OCI-LY1 (cell line): ENCODE data around the gene CARD6.
"Not testable (repeated sequence)": the region's sequence is repeated elsewhere in the genome, so short reads cannot be mapped to it uniquely, and the experiment has no call there.

Experiments
- H2AFZ ChIP-seq: fragments of 200-600 bp; sonication (generic), shearing (Covaris generic); 2 replicates; pipeline ENCODE4 v1.6.0; 2014; ENCODE audit warnings: antibody characterized with exemption, mild to moderate bottlenecking, low read length
- H3F3A ChIP-seq: fragments of 200-600 bp; sonication (generic), shearing (Covaris generic); 2 replicates; pipeline ENCODE4 v1.6.0; 2014; ENCODE audit warnings: mild to moderate bottlenecking, antibody characterized with exemption, low read length, moderate library complexity; ENCODE audit not compliant: insufficient read depth
- H3K27ac ChIP-seq: fragments of 200-600 bp; sonication (generic); 2 replicates; pipeline ENCODE4 v1.5.1; 2014; ENCODE audit warnings: low read length, mixed run types, mild to moderate bottlenecking, low read depth; ENCODE audit not compliant: poor library complexity, severe bottlenecking
- H3K27me3 ChIP-seq: fragments of 200-600 bp; sonication (generic); 2 replicates; pipeline ENCODE4 v1.6.0; 2014; ENCODE audit warnings: antibody characterized with exemption, mild to moderate bottlenecking, low read length, moderate library complexity; ENCODE audit not compliant: insufficient read depth
- H3K36me3 ChIP-seq: fragments of 200-600 bp; sonication (generic); 2 replicates; pipeline ENCODE4 v1.6.1; 2014; ENCODE audit warnings: mild to moderate bottlenecking, antibody characterized with exemption, low read length, moderate library complexity, mixed read lengths; ENCODE audit not compliant: insufficient read depth
- H3K4me1 ChIP-seq: fragments of 200-600 bp; sonication (generic); 2 replicates; pipeline ENCODE4 v1.5.1; 2014; ENCODE audit warnings: mild to moderate bottlenecking, low read length, moderate library complexity; ENCODE audit not compliant: insufficient read depth, severe bottlenecking
- H3K4me2 ChIP-seq: fragments of 200-600 bp; sonication (generic), shearing (Covaris generic); 2 replicates; pipeline ENCODE4 v1.6.1; 2014; ENCODE audit warnings: low read length
- H3K4me3 ChIP-seq: fragments of 200-600 bp; sonication (generic); 2 replicates; pipeline ENCODE4 v1.5.1; 2014; ENCODE audit warnings: low read length, low read depth, mild to moderate bottlenecking, mixed read lengths; ENCODE audit not compliant: poor library complexity, severe bottlenecking
- H3K79me2 ChIP-seq: fragments of 200-600 bp; shearing (Covaris generic); 2 replicates; pipeline ENCODE4 v1.6.1; 2016; ENCODE audit warnings: mixed run types, low read length, mixed read lengths; ENCODE audit not compliant: insufficient read depth
- H3K9ac ChIP-seq: fragments of 200-600 bp; sonication (generic), shearing (Covaris generic); 2 replicates; pipeline ENCODE4 v1.6.1; 2014; ENCODE audit warnings: mild to moderate bottlenecking, low read length, mixed read lengths
- H3K9me2 ChIP-seq: fragments of 200-600 bp; sonication (generic), shearing (Covaris generic); 2 replicates; pipeline ENCODE4 v1.6.1; 2014; ENCODE audit warnings: low read depth, mild to moderate bottlenecking, low read length, mixed read lengths
- H3K9me3 ChIP-seq: fragments of 200-600 bp; shearing (Covaris generic); 2 replicates; pipeline ENCODE4 v1.6.1; 2014; ENCODE audit warnings: low read length, mixed read lengths
- H4K20me1 ChIP-seq: fragments of 200-600 bp; sonication (generic), shearing (Covaris generic); 2 replicates; pipeline ENCODE4 v1.6.0; 2016; ENCODE audit warnings: mild to moderate bottlenecking, low read length; ENCODE audit not compliant: insufficient read depth
- EZH2 ChIP-seq: fragments of 200-600 bp; sonication (generic), shearing (Covaris generic); IDR thresholded peaks from 2 replicates; pipeline ENCODE4 v1.8.0; 2017; ENCODE audit warnings: borderline replicate concordance, mixed run types, mild to moderate bottlenecking, antibody characterized with exemption, low read length, moderate library complexity, mixed read lengths
- TF ChIP-seq, protein P1 (sequence below): fragments of 200-600 bp; sonication (generic), shearing (Covaris generic); IDR thresholded peaks from 2 replicates; pipeline ENCODE4 v1.5.1; 2017; ENCODE audit warnings: mild to moderate bottlenecking, antibody characterized with exemption, low read length, moderate library complexity, mixed read lengths

Gene CARD6, protein sequence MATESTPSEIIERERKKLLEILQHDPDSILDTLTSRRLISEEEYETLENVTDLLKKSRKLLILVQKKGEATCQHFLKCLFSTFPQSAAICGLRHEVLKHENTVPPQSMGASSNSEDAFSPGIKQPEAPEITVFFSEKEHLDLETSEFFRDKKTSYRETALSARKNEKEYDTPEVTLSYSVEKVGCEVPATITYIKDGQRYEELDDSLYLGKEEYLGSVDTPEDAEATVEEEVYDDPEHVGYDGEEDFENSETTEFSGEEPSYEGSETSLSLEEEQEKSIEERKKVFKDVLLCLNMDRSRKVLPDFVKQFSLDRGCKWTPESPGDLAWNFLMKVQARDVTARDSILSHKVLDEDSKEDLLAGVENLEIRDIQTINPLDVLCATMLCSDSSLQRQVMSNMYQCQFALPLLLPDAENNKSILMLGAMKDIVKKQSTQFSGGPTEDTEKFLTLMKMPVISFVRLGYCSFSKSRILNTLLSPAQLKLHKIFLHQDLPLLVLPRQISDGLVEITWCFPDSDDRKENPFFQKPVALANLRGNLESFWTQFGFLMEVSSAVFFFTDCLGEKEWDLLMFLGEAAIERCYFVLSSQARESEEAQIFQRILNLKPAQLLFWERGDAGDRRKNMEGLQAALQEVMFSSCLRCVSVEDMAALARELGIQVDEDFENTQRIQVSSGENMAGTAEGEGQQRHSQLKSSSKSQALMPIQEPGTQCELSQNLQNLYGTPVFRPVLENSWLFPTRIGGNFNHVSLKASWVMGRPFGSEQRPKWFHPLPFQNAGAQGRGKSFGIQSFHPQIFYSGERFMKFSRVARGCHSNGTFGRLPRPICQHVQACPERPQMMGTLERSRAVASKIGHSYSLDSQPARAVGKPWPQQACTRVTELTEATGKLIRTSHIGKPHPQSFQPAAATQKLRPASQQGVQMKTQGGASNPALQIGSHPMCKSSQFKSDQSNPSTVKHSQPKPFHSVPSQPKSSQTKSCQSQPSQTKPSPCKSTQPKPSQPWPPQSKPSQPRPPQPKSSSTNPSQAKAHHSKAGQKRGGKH

DNA sequence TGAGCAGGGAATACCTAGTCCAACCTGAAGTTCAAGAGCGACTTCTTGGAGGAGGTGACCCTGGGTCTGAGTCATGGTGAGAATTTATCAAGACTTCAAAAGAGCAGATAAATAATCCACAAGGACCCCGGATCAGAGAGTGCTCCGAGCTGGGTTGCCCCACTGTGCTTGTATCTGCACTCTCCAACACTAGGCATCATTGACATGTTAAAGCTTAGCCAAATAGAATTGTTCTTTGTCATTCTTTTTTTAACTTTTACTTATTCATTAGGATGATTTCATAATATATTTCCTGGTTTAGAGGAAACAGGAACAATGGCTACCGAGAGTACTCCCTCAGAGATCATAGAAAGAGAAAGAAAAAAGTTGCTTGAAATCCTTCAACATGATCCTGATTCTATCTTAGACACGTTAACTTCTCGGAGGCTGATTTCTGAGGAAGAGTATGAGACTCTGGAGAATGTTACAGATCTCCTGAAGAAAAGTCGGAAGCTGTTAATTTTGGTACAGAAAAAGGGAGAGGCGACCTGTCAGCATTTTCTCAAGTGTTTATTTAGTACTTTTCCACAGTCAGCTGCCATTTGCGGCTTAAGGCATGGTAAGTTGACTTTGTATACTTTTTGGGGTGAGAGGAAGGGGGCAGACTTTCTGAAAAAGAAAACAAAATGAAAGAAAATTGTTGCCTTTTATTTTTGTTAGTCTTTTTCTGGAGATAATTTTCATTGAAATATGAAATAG, at the start of gene CARD6:
CARD6 (plus strand) TSS at position 300 of the 738 bp plus-strand sequence; CDS start at position 316, 16 bp downstream.
- Histone ChIP-seq H3K27ac (no peak within 1 kb of the TSS), H3K9me2 (no peaks in the 10 kb centered on the region), H3K4me2 (peak within 1 kb of the TSS; percentile 36), H3K4me3 (peak within 1 kb of the TSS; percentile 31), H3K36me3 (no peaks in the 10 kb centered on the region), H3K4me1 (peaks cover 12% of the 10 kb centered on the region), H3F3A (no peaks in the 10 kb centered on the region), H3K79me2 (no peaks in the 10 kb centered on the region), H3K9ac (peak within 1 kb of the TSS; percentile 38), H3K9me3 (no peaks in the 10 kb centered on the region), H4K20me1 (no peaks in the 10 kb centered on the region), H3K27me3 (no peaks in the 10 kb centered on the region), H2AFZ (peak within 1 kb of the TSS; percentile 66; the same call in 1 of the 2 replicates)
- TF ChIP-seq, protein P1, sequence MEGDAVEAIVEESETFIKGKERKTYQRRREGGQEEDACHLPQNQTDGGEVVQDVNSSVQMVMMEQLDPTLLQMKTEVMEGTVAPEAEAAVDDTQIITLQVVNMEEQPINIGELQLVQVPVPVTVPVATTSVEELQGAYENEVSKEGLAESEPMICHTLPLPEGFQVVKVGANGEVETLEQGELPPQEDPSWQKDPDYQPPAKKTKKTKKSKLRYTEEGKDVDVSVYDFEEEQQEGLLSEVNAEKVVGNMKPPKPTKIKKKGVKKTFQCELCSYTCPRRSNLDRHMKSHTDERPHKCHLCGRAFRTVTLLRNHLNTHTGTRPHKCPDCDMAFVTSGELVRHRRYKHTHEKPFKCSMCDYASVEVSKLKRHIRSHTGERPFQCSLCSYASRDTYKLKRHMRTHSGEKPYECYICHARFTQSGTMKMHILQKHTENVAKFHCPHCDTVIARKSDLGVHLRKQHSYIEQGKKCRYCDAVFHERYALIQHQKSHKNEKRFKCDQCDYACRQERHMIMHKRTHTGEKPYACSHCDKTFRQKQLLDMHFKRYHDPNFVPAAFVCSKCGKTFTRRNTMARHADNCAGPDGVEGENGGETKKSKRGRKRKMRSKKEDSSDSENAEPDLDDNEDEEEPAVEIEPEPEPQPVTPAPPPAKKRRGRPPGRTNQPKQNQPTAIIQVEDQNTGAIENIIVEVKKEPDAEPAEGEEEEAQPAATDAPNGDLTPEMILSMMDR, result no peak
- TF ChIP-seq EZH2, result no peak

DNA sequence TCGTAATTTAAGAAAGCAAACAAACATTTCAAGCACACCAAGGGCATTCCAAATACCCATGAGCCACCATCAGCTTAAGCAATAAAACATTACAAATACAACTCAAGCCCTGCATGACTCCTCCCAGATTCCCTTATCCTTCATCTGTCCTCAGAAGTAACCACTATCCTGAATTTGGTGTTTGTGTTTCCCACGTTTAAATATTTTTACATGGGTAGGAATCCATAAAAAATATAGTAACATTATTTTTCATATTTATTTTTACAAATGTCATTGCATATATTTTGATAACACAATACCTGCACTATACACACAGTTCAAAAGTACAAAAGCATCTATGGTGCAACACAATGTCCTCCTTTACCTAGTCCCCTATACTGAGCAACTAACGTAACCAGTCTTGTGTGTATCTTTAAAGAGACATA, 49.4 kb upstream of the CARD6 start:
- Histone ChIP-seq H3K9ac (no peak overlapping the region), H3K4me2 (no peak overlapping the region), H3K27me3 (no peaks in the 10 kb centered on the region), H3K36me3 (peaks cover 21% of the 10 kb centered on the region), H4K20me1 (0 out of 2 replicates have a peak, but pooled peaks cover 3% of the 10 kb centered on the region), H3K27ac (no peak overlapping the region), H3K4me3 (no peak overlapping the region), H3K9me3 (peaks cover 13% of the 10 kb centered on the region; the same call in 1 of the 2 replicates), H2AFZ (no peak overlapping the region), H3K9me2 (no peaks in the 10 kb centered on the region), H3K4me1 (peaks cover 18% of the 10 kb centered on the region), H3F3A (no peaks in the 10 kb centered on the region), H3K79me2 (peaks cover 94% of the 10 kb centered on the region)
- no peak for TF ChIP-seq EZH2
- TF ChIP-seq, protein P1, result no peak

DNA sequence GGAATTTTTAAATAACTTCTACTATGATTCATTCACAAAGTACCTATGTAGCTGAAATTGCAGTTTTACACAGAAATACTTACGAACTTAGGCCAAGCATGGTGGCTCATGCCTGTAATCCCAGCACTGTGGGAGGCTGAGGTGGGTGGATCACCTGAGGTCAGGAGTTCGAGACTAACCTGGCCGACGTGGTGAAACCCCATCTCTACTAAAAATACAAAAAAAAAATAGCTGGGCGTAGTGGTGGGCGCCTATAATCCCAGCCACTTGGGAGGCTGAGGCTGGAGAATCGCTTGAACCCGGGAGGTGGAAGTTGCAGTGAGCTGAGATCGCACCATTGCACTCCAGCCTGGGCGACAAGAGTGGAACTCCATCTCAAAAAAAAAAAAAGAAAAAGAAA, 48.5 kb upstream of the CARD6 start:
- H3K27me3 ChIP-seq, H3F3A ChIP-seq, H3K27ac ChIP-seq, H3K4me2 ChIP-seq, H4K20me1 ChIP-seq, H3K4me3 ChIP-seq, H2AFZ ChIP-seq, H3K9ac ChIP-seq, H3K9me2 ChIP-seq: not testable (repeated sequence)
- Histone ChIP-seq H3K36me3 (peaks cover 19% of the 10 kb centered on the region), H3K79me2 (peaks cover 92% of the 10 kb centered on the region), H3K4me1 (peaks cover 21% of the 10 kb centered on the region), H3K9me3 (peaks cover 10% of the 10 kb centered on the region; the same call in 1 of the 2 replicates)

DNA sequence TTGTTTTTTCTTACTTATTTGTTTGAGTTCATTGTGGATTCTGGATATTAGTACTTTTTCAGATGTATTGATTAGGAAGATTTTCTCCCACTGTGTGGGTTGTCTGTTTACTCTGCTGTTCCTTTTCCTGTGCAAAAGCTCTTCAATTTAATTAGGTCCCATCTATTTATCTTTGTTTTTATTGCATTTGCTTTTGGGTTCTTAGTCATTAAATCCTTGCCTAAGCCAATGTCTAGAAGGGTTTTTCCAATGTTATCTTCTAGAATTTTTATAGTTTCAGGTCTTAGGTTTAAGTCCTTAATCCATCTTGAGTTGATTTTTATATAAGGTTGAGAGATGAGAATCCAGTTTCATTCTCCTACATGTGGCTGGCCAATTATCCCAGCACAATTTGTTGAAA, 46.8 kb upstream of the CARD6 start:
- not testable (repeated sequence) for H3K9me3 ChIP-seq, H3K9me2 ChIP-seq, H3K9ac ChIP-seq, H3F3A ChIP-seq, H4K20me1 ChIP-seq, H3K36me3 ChIP-seq, H3K27me3 ChIP-seq, H2AFZ ChIP-seq, H3K4me3 ChIP-seq, H3K27ac ChIP-seq, H3K4me2 ChIP-seq
- Histone ChIP-seq H3K4me1 (peaks cover 31% of the 10 kb centered on the region), H3K79me2 (peaks cover 76% of the 10 kb centered on the region)

DNA sequence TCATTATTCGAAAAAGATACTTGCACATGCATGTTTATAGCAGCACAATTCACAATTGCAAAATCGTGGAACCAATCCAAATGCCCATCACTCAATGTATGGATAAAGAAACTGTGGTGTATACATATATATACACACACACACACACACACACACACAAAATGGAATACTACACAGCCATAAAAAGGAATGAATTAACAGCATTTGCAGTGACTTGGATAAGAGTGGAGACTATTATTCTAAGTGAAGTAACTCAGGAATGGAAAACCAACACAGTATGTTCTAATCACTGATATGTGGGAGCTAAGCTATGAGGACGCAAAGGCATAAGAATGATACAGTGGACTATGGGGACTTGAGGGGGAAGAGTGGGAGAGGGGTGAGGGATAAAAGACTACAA, 46.3 kb upstream of the CARD6 start:
- not testable (repeated sequence) for H3K36me3 ChIP-seq, H3K9me3 ChIP-seq, H3K4me2 ChIP-seq, H3K9me2 ChIP-seq, H3F3A ChIP-seq, H3K27ac ChIP-seq, H3K9ac ChIP-seq, H3K4me3 ChIP-seq, H3K27me3 ChIP-seq, H2AFZ ChIP-seq, H4K20me1 ChIP-seq
- Histone ChIP-seq H3K4me1 (peaks cover 35% of the 10 kb centered on the region), H3K79me2 (peaks cover 70% of the 10 kb centered on the region)
